ENCODE measurements around the gene BST2. TPM values are rescaled to one million over a fixed set of nuclear protein-coding genes. Genes with fewer than 3 reads are reported as not detected.
A peak's percentile ranks its signal among the peaks of the same experiment; 100 is the strongest.

Gene BST2
- total RNA-seq, 4 donors from 2014 or later, result 4.1 to 66.8 (median 31.0) TPM

DNA sequence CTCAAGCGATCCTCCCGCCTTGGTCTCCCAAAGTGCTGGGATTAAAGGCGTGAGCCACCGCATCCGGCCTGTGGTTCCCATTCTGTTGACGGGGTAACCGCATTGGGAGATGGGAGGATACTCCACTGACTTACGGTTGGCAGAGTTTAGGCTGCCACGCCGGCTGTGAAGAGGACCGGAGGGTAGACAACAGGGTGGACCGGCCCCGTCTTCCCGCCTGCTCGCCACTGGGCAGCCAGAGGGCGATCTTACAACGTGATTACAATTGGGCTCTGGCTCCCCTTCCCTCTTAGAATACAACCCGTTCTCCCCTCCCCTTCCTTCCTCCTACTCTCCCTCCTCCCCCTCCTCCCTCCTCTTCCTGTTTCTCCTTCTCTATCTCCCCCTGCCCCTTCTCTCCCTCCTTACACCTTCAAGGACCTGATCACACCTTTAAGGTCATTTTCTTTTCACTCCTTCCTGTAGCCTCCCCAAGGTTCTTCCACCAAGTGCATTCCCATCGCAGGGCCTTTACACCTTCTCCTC lies 10.5 kb downstream of the BST2 start:
- Histone ChIP-seq H3K4me1 (peaks cover 6 to 42% (median 14%) of the 10 kb centered on the region in 3 donors), H3K27me3 (peaks cover 0 to 49% (median 0%) of the 10 kb centered on the region in 4 donors), H3K36me3 (no peaks in the 10 kb centered on the region), H3K9me3 (no peaks in the 10 kb centered on the region), H3K4me3 (no peak overlapping the region), H3K27ac (peak overlapping the region in 1 of 4 donors; percentile 14)
- no peak for DNase-seq
- WGBS, 2 donors, result 13 to 24% methylated on average over 16 to 19 of the region's 19 CpGs
- intact Hi-C loops (cut with DNase I), result loop anchor here (10.0 kb wide), 1 partner anchor 70 kb away; the partner anchor contains the start of gene NXNL1
- TF ChIP-seq, protein P1, sequence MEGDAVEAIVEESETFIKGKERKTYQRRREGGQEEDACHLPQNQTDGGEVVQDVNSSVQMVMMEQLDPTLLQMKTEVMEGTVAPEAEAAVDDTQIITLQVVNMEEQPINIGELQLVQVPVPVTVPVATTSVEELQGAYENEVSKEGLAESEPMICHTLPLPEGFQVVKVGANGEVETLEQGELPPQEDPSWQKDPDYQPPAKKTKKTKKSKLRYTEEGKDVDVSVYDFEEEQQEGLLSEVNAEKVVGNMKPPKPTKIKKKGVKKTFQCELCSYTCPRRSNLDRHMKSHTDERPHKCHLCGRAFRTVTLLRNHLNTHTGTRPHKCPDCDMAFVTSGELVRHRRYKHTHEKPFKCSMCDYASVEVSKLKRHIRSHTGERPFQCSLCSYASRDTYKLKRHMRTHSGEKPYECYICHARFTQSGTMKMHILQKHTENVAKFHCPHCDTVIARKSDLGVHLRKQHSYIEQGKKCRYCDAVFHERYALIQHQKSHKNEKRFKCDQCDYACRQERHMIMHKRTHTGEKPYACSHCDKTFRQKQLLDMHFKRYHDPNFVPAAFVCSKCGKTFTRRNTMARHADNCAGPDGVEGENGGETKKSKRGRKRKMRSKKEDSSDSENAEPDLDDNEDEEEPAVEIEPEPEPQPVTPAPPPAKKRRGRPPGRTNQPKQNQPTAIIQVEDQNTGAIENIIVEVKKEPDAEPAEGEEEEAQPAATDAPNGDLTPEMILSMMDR (IDR thresholded peaks at IDR 0.05), result peak; percentile 38 to 88 (median 66)
- TF ChIP-seq POLR2A (IDR thresholded peaks at IDR 0.05), result no peak

DNA sequence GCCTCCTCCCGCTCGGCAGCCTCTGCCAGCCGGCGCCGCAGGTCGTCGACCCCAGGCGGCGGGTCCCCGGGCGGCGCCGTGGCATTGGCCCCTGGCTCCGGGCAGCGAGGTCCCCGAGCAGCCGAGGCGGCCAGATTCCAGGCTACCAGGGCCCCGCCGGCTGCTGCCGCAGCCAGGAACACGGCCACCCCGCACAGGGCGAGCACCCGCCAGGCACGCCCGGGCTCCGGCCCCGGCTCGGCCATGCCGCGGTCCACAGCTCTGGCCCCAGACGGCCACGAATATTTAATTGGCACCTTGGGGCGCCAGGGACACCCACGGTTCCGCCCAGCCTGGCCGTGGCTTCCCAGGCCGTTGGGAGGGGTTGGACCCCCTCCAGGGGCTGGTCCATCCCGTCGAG lies 11.5 kb downstream of the BST2 start, which contains the start of gene CCDC194:
Gene CCDC194 (minus strand): TSS at position 283 of the 400 bp plus-strand sequence. CDS start 38 bp downstream, at position 245.
- no peak for TF ChIP-seq POLR2A (IDR thresholded peaks at IDR 0.05)
- TF ChIP-seq, protein P1 (IDR thresholded peaks at IDR 0.05), result no peak
- no peak within 1 kb of the TSS for H3K4me3 ChIP-seq
- WGBS, 2 donors, result 22% methylated on average over 10 of the region's 41 CpGs; no CpG with 5 or more reads in 1 of the 2 donors
- H3K36me3 ChIP-seq, result no peaks in the 10 kb centered on the region
- no peak for DNase-seq
- peak within 1 kb of the TSS in 1 of 4 donors; percentile 14 for H3K27ac ChIP-seq
- H3K9me3 ChIP-seq, result no peaks in the 10 kb centered on the region
- H3K4me1 ChIP-seq, result peaks cover 6 to 43% (median 14%) of the 10 kb centered on the region in 3 donors
- intact Hi-C loops (cut with DNase I), result loop anchor here (10.0 kb wide), 1 partner anchor 71 kb away; the partner anchor contains the start of gene NXNL1
- peaks cover 0 to 54% (median 0%) of the 10 kb centered on the region in 4 donors for H3K27me3 ChIP-seq

DNA sequence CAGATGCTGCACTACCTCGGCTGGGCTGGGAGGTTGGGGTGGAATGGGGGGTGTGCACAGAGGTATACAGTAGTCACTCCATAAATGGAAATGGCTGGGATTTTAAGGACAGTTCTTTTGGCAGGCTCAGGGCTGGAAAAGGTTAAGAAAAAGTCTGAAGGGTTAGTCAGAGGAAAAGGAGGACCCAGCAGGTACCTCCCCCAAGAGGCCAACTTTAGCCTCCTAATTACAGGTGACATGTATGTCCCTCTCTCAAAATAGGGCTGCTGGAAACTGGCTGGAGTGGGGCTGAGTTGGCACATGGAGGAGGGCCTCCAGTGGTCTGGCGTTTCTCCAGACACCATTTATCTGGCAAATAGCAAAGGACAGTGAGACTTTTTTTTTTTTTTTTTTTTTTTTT lies 12.4 kb downstream of the BST2 start:
- H3K4me3 ChIP-seq, result no peak overlapping the region
- no peaks in the 10 kb centered on the region for H3K36me3 ChIP-seq
- no peak for DNase-seq
- peaks cover 6 to 43% (median 14%) of the 10 kb centered on the region in 3 donors for H3K4me1 ChIP-seq
- no peak overlapping the region for H3K27ac ChIP-seq
- intact Hi-C loops (cut with DNase I), result loop anchor here (10.0 kb wide), 1 partner anchor 72 kb away; the partner anchor contains the start of gene NXNL1
- H3K9me3 ChIP-seq, result no peaks in the 10 kb centered on the region
- TF ChIP-seq POLR2A (IDR thresholded peaks at IDR 0.05), result no peak
- TF ChIP-seq, protein P1 (IDR thresholded peaks at IDR 0.05), result no peak
- 21 to 35% methylated on average over 1 to 2 of the region's 2 CpGs for WGBS, 2 donors
- H3K27me3 ChIP-seq, result peaks cover 0 to 54% (median 0%) of the 10 kb centered on the region in 4 donors

DNA sequence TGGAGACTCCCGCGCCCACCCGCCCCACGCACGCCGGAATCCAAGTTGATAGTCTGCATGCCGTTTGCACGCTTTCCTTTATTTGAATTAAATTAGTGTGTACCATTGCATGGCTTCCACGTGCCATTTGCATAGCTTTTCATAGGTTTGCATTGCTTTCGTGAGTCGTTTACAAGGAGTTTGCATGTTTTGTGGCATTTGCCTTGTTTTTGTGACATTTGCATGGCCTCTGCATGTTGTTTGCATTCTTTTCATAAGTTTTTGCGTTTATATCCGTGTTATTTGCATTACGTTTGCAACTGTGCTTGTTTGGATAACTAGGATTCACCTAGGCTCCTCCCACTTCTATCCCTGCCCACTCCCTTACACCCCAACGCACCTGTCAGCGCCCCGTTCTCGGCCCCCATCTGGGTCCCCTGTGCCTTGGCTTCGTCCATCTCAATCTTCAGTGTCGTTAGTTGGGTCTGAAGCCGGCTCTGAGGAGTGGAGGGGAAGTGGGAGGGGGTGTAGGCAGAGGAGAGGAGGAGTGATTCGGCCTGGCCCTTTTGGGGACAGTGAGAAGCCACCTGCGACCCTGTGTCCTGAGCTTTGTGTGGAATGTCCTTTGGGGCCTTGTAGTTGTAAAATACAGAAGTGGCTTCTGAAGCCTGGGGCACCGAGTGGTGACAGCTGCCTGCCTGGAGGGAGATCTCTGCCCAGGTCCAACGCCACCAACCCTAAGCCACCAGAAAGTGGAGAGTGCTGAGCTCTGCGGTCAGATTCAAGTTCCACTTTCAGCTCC lies 13.9 kb downstream of the BST2 start:
- H3K4me3 ChIP-seq, result peak overlapping the region; percentile 16 to 67 (median 50)
- intact Hi-C loops (cut with DNase I), result loop anchor here (10.0 kb wide), 1 partner anchor 73 kb away; the partner anchor contains the start of gene NXNL1
- no peaks in the 10 kb centered on the region for H3K9me3 ChIP-seq
- no peaks in the 10 kb centered on the region for H3K36me3 ChIP-seq
- peaks cover 6 to 43% (median 14%) of the 10 kb centered on the region in 3 donors for H3K4me1 ChIP-seq
- 2 to 10% methylated on average over 7 to 17 of the region's 26 CpGs for WGBS, 2 donors
- H3K27ac ChIP-seq, result peak overlapping the region in 1 of 4 donors; percentile 3
- peaks cover 0 to 54% (median 0%) of the 10 kb centered on the region in 4 donors for H3K27me3 ChIP-seq
- no peak for TF ChIP-seq POLR2A (IDR thresholded peaks at IDR 0.05)
- TF ChIP-seq, protein P1 (IDR thresholded peaks at IDR 0.05), result no peak
- DNase-seq, result no peak
